SK-N-SH (cell line): Measurements from ENCODE around the gene KCNN3. TPM values are rescaled to one million over a fixed set of nuclear protein-coding genes. Genes with fewer than 3 reads are reported as not detected.

ENCODE experiments used
- CTCF ChIA-PET: fragments of 300-600, 350-600 bp; formaldehyde crosslinking; extraction: SDS; loops from one replicate; lab custom pipeline; 2021; lab: Yijun Ruan, JAX
- POLR2A ChIA-PET: fragments of 350-600 bp; sonication (Branson Sonifier 250); formaldehyde crosslinking; extraction: SDS; loops from one replicate; lab custom pipeline; 2020; ENCODE audit warnings: antibody characterized with exemption, inconsistent platforms; lab: Yijun Ruan, JAX
- DNase-seq: peaks from one replicate; pipeline ENCODE4 v3.0.0; 2012
- H2AFZ ChIP-seq: fragments of 200-600 bp; sonication (generic); 2 replicates; pipeline ENCODE4 v1.8.1; 2016; ENCODE audit warnings: antibody characterized with exemption, mild to moderate bottlenecking, low read depth
- H3F3A ChIP-seq: fragments of 200-600 bp; sonication (generic); replicated peaks from 2 replicates; pipeline ENCODE3; 2016; ENCODE audit warnings: antibody characterized with exemption, mild to moderate bottlenecking; ENCODE audit not compliant: insufficient read depth
- H3K27ac ChIP-seq, 2 experiments: fragments of 200-500 bp in 1 of 2; fragments of 200-600 bp in 1 of 2; sonication (Bioruptor generic) in 1 of 2; sonication (generic), shearing (Covaris generic) in 1 of 2; 2 replicates each; pipeline versions ENCODE4 v1.5.1 to v1.6.1; 2014 to 2016; ENCODE audit warnings: low read depth in 2 of 2, inconsistent platforms in 1 of 2, low read length in 1 of 2, mild to moderate bottlenecking in 1 of 2, mixed read lengths in 1 of 2
- H3K27me3 ChIP-seq: fragments of 200-600 bp; sonication (generic), shearing (Covaris generic); 2 replicates; pipeline ENCODE4 v1.6.1; 2016; ENCODE audit warnings: mixed run types; ENCODE audit not compliant: insufficient read depth
- H3K36me3 ChIP-seq, 2 experiments: fragments of 200-500 bp in 1 of 2; fragments of 200-600 bp in 1 of 2; sonication (Bioruptor generic) in 1 of 2; sonication (generic) in 1 of 2; replicated peaks in 1 of 2; 2 replicates each; pipeline versions ENCODE3 to v1.5.1; 2014 to 2016; ENCODE audit warnings: low read length in 1 of 2, mild to moderate bottlenecking in 1 of 2; ENCODE audit not compliant: insufficient read depth in 2 of 2, control insufficient read depth in 1 of 2
- H3K4me1 ChIP-seq, 2 experiments: fragments of 200-500 bp in 1 of 2; fragments of 200-600 bp in 1 of 2; sonication (Bioruptor generic) in 1 of 2; sonication (generic), shearing (Covaris generic) in 1 of 2; 2 replicates each; pipeline versions ENCODE4 v1.5.1 to v1.6.1; 2014 to 2016; ENCODE audit warnings: low read depth in 1 of 2, low read length in 1 of 2, mixed run types in 1 of 2; ENCODE audit not compliant: insufficient read depth in 2 of 2, control insufficient read depth in 1 of 2
- H3K4me2 ChIP-seq: fragments of 200-600 bp; sonication (generic), shearing (Covaris generic); 2 replicates; pipeline ENCODE4 v1.6.1; 2017; ENCODE audit warnings: mixed run types
- H3K4me3 ChIP-seq, 2 experiments: fragments of 200-500 bp in 1 of 2; fragments of 200-600 bp in 1 of 2; sonication (Bioruptor generic) in 1 of 2; sonication (generic), shearing (Covaris generic) in 1 of 2; 2 replicates each; pipeline versions ENCODE4 v1.5.1 to v1.8.1; 2014 to 2016; ENCODE audit warnings: low read depth in 2 of 2, inconsistent platforms in 1 of 2, low read length in 1 of 2, mild to moderate bottlenecking in 1 of 2, mixed read lengths in 1 of 2, moderate library complexity in 1 of 2
- H3K79me2 ChIP-seq: fragments of 200-600 bp; sonication (generic); 2 replicates; pipeline ENCODE4 v1.8.1; 2017; ENCODE audit warnings: mild to moderate bottlenecking; ENCODE audit not compliant: insufficient read depth
- H3K9ac ChIP-seq: fragments of 200-600 bp; sonication (generic); 2 replicates; pipeline ENCODE4 v1.6.1; 2017; ENCODE audit warnings: mixed run types
- H3K9me2 ChIP-seq: fragments of 200-600 bp; sonication (generic); 2 replicates; pipeline ENCODE4 v1.6.1; 2017; ENCODE audit warnings: mixed run types
- H3K9me3 ChIP-seq: fragments of 200-600 bp; sonication (generic); 2 replicates; pipeline ENCODE4 v1.6.1; 2017; ENCODE audit warnings: mixed run types, mild to moderate bottlenecking, moderate library complexity
- H4K20me1 ChIP-seq: fragments of 200-600 bp; sonication (generic); 2 replicates; pipeline ENCODE4 v1.6.1; 2017; ENCODE audit warnings: mild to moderate bottlenecking, mixed run types; ENCODE audit not compliant: insufficient read depth
- CHD2 ChIP-seq: fragments of 150-350 bp; IDR thresholded peaks from 2 replicates; pipeline ENCODE4 v1.6.1; 2018; ENCODE audit warnings: low read length; ENCODE audit not compliant: partially characterized antibody
- EP300 ChIP-seq, 2 experiments: IDR thresholded peaks; 2 replicates each; pipeline versions ENCODE4 v1.4.0 to v1.6.1; 2012; ENCODE audit warnings: borderline replicate concordance in 1 of 2, low read depth in 1 of 2, low read length in 1 of 2
- FOSL2 ChIP-seq: IDR thresholded peaks from 2 replicates; pipeline ENCODE4 v1.4.0; 2012; ENCODE audit warnings: low read depth, mild to moderate bottlenecking, moderate library complexity, borderline replicate concordance
- FOXJ3 ChIP-seq: sonication (generic); formaldehyde crosslinking; IDR thresholded peaks from 2 replicates; pipeline ENCODE4 v1.5.1; 2020; ENCODE audit warnings: mild to moderate bottlenecking, missing genetic modification reagents
- GABPA ChIP-seq: IDR thresholded peaks from 2 replicates; pipeline ENCODE4 v1.4.0; 2012; ENCODE audit warnings: low read depth, mild to moderate bottlenecking
- GATA2 ChIP-seq: sonication (generic); formaldehyde crosslinking; IDR thresholded peaks from 2 replicates; pipeline ENCODE4 v1.5.0; 2020; ENCODE audit warnings: mild to moderate bottlenecking, missing genetic modification reagents
- JUND ChIP-seq: IDR thresholded peaks from 2 replicates; pipeline ENCODE4 v1.4.0; 2012
- NRF1 ChIP-seq: IDR thresholded peaks from 2 replicates; pipeline ENCODE4 v1.6.1; 2012; ENCODE audit warnings: low read depth, mild to moderate bottlenecking, low read length
- POLR2AphosphoS5 ChIP-seq: IDR thresholded peaks from 2 replicates; pipeline ENCODE4 v1.6.1; 2012; ENCODE audit warnings: low read depth, low read length
- RFX5 ChIP-seq: IDR thresholded peaks from 2 replicates; pipeline ENCODE4 v1.6.1; 2012; ENCODE audit warnings: mild to moderate bottlenecking, improper control_type of control experiment, low read length
- RXRA ChIP-seq: IDR thresholded peaks from 2 replicates; pipeline ENCODE4 v1.4.0; 2012; ENCODE audit warnings: low read depth, mild to moderate bottlenecking, borderline replicate concordance
- SIN3A ChIP-seq: IDR thresholded peaks from 2 replicates; pipeline ENCODE4 v1.6.1; 2012; ENCODE audit warnings: low read depth, mild to moderate bottlenecking, low read length, moderate library complexity, borderline replicate concordance
- SMC3 ChIP-seq: IDR thresholded peaks from 2 replicates; pipeline ENCODE4 v1.6.1; 2012; ENCODE audit warnings: low read depth, low read length, improper control_type of control experiment
- TEAD4 ChIP-seq: IDR thresholded peaks from 2 replicates; pipeline ENCODE4 v1.4.0; 2012; ENCODE audit warnings: mild to moderate bottlenecking, borderline replicate concordance; ENCODE audit not compliant: insufficient read depth
- WGBS: methylation state at CpG from one replicate; pipeline ENCODE4 v1.1.6; 2017; ENCODE audit warnings: low lambda C conversion rate; 5-methylcytosine and 5-hydroxymethylcytosine counted together
- polyA plus RNA-seq, 3 experiments: library from polyadenylated mRNA; depleted of rRNA; stranded (reverse); fragments of >200 nt; gene quantifications; 2 replicates each; pipeline ENCODE4 v1.2.3, GENCODE V29; 2012
- TF ChIP-seq, protein P1 (sequence below): IDR thresholded peaks from 2 replicates; pipeline ENCODE4 v1.6.1; 2012; ENCODE audit warnings: mild to moderate bottlenecking, low read depth, low read length, moderate library complexity
- TF ChIP-seq, protein P2 (sequence below): fragments of 150-350 bp; IDR thresholded peaks from 2 replicates; pipeline ENCODE4 v1.6.1; 2017; ENCODE audit warnings: antibody characterized with exemption, low read length, low read depth, borderline replicate concordance
- TF ChIP-seq, protein P3 (sequence below): IDR thresholded peaks from 2 replicates; pipeline ENCODE4; 2012

Gene KCNN3
- polyA plus RNA-seq, 1 of the 3 experiments (the other 2 are of a cell fraction) = 0.16 TPM

GRCh38 chr1:154901591-154901990, 31.5 kb upstream of the KCNN3 start:
- Histone ChIP-seq H4K20me1 (no peaks in the 10 kb centered on the region), H3K4me3 (no peak overlapping the region), H3K9me3 (no peaks in the 10 kb centered on the region), H3F3A (peaks cover 4% of the 10 kb centered on the region), H3K79me2 (no peaks in the 10 kb centered on the region), H3K4me1 (peaks cover 0 to 6% of the 10 kb centered on the region in 2 experiments; a peak in 1 of 4 replicates), H3K9ac (no peak overlapping the region), H2AFZ (no peak overlapping the region), H3K27me3 (no peaks in the 10 kb centered on the region; the same call in 1 of the 2 replicates), H3K9me2 (no peaks in the 10 kb centered on the region), H3K36me3 (no peaks in the 10 kb centered on the region), H3K27ac (no peak overlapping the region), H3K4me2 (no peak overlapping the region)
- CTCF ChIA-PET = interaction anchor here (0.8 kb wide), 1 partner anchor 42 kb away, joined by 4 read pairs; no protein-coding TSS in a partner anchor
- DNase-seq = no peak
- WGBS = 63% methylated on average over 1 of the region's 1 CpG
- POLR2A ChIA-PET = no interaction called here
- TF ChIP-seq EP300 (IDR thresholded peaks at IDR 0.05; ENCODE audit: borderline replicate concordance in 1 of 2, low read depth in 1 of 2, low read length in 1 of 2) (no peak), FOXJ3 (no peak), SMC3 (no peak), JUND (no peak), TEAD4 (no peak), RFX5 (no peak), POLR2AphosphoS5 (no peak), GABPA (no peak), RXRA (no peak), GATA2 (CRISPR knock-in tag) (no peak)
- TF ChIP-seq, protein P1, sequence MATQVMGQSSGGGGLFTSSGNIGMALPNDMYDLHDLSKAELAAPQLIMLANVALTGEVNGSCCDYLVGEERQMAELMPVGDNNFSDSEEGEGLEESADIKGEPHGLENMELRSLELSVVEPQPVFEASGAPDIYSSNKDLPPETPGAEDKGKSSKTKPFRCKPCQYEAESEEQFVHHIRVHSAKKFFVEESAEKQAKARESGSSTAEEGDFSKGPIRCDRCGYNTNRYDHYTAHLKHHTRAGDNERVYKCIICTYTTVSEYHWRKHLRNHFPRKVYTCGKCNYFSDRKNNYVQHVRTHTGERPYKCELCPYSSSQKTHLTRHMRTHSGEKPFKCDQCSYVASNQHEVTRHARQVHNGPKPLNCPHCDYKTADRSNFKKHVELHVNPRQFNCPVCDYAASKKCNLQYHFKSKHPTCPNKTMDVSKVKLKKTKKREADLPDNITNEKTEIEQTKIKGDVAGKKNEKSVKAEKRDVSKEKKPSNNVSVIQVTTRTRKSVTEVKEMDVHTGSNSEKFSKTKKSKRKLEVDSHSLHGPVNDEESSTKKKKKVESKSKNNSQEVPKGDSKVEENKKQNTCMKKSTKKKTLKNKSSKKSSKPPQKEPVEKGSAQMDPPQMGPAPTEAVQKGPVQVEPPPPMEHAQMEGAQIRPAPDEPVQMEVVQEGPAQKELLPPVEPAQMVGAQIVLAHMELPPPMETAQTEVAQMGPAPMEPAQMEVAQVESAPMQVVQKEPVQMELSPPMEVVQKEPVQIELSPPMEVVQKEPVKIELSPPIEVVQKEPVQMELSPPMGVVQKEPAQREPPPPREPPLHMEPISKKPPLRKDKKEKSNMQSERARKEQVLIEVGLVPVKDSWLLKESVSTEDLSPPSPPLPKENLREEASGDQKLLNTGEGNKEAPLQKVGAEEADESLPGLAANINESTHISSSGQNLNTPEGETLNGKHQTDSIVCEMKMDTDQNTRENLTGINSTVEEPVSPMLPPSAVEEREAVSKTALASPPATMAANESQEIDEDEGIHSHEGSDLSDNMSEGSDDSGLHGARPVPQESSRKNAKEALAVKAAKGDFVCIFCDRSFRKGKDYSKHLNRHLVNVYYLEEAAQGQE = no peak

DNA sequence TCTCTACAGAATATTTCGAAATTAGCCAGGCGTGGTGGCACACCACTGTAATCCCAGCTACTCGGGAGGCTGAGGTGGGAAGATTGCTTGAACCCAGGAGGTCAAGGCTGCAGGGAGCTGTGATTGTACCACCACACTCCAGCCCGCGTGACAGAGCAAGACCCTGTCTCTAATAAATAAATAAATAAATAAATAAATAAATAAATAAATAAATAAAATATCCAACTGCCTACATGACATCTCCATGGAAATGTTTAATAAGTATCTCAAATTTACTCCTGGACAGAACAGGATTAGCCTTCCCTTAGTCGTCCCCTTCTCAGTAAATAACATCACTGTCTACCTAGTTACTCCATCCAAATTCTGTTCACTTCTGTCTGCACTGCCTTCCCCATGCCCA, 29.0 kb upstream of the KCNN3 start:
- TF ChIP-seq, protein P2, sequence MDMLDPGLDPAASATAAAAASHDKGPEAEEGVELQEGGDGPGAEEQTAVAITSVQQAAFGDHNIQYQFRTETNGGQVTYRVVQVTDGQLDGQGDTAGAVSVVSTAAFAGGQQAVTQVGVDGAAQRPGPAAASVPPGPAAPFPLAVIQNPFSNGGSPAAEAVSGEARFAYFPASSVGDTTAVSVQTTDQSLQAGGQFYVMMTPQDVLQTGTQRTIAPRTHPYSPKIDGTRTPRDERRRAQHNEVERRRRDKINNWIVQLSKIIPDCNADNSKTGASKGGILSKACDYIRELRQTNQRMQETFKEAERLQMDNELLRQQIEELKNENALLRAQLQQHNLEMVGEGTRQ = no peak
- TF ChIP-seq SIN3A = no peak
- no peak for TF ChIP-seq CHD2
- TF ChIP-seq FOSL2 = no peak
- no peak for TF ChIP-seq GATA2 (CRISPR knock-in tag)
- TF ChIP-seq POLR2AphosphoS5 = no peak
- TF ChIP-seq, protein P3, sequence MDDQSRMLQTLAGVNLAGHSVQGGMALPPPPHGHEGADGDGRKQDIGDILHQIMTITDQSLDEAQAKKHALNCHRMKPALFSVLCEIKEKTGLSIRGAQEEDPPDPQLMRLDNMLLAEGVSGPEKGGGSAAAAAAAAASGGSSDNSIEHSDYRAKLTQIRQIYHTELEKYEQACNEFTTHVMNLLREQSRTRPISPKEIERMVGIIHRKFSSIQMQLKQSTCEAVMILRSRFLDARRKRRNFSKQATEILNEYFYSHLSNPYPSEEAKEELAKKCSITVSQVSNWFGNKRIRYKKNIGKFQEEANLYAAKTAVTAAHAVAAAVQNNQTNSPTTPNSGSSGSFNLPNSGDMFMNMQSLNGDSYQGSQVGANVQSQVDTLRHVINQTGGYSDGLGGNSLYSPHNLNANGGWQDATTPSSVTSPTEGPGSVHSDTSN = no peak
- no peak for TF ChIP-seq GABPA
- no peak for TF ChIP-seq NRF1
- TF ChIP-seq FOXJ3 = no peak
- DNase-seq = no peak
- H2AFZ ChIP-seq = no peak overlapping the region

More for the DNA sequence above, 29.0 kb upstream of the KCNN3 start:
- ChIA-PET CTCF (no interaction called here), POLR2A (no interaction called here)
- Histone ChIP-seq H3K4me3 (no peak overlapping the region), H3F3A (peaks cover 4% of the 10 kb centered on the region), H3K9ac (no peak overlapping the region), H3K36me3 (no peaks in the 10 kb centered on the region), H3K4me2 (no peak overlapping the region), H3K9me2 (no peaks in the 10 kb centered on the region), H3K27ac (no peak overlapping the region), H4K20me1 (no peaks in the 10 kb centered on the region), H3K79me2 (no peaks in the 10 kb centered on the region), H3K9me3 (no peaks in the 10 kb centered on the region), H3K4me1 (peaks cover 0 to 9% of the 10 kb centered on the region in 2 experiments; a peak in 1 of 4 replicates), H3K27me3 (peaks cover 5% of the 10 kb centered on the region)
- WGBS = 72% methylated on average over 6 of the region's 6 CpGs
